Breast epithelium (tissue), 4 donors: Measurements from ENCODE around the gene TNRC18. TPM values are rescaled to one million over a fixed set of nuclear protein-coding genes. Genes with fewer than 3 reads are reported as not detected.

ENCODE experiments used
- DNase-seq, 2 donors: peaks; one replicate each; pipeline ENCODE4 v3.0.0-alpha.2; 2019; ENCODE audit warnings: low spot score in 2 of 2
- H3K27ac ChIP-seq, 2 donors: fragments of 200-600 bp; sonication (generic) in 1 of 2; one replicate each; pipeline ENCODE4 v1.5.1; 2016 to 2019; ENCODE audit warnings: mild to moderate bottlenecking in 1 of 2
- H3K27me3 ChIP-seq, 2 donors: fragments of 200-600 bp; sonication (generic) in 1 of 2; one replicate each; pipeline versions ENCODE4 v1.5.1 to v1.6.0; 2017 to 2019; ENCODE audit warnings: control low read depth in 1 of 2, mild to moderate bottlenecking in 1 of 2
- H3K36me3 ChIP-seq: fragments of 200-600 bp; one replicate; pipeline ENCODE4 v1.5.1; 2019
- H3K4me1 ChIP-seq, 2 donors: fragments of 200-600 bp; sonication (generic); one replicate each; pipeline ENCODE4 v1.5.1; 2016 to 2019; ENCODE audit warnings: control low read depth in 1 of 2
- H3K4me3 ChIP-seq, 3 donors: fragments of 200-600 bp; sonication (generic); 1 replicate in 2 of 3; 2 replicates in 1 of 3; pipeline ENCODE4 v1.5.1; 2016 to 2019; ENCODE audit warnings: mild to moderate bottlenecking in 3 of 3, moderate library complexity in 2 of 3
- H3K9me3 ChIP-seq, 2 donors: fragments of 200-600 bp; sonication (generic) in 1 of 2; one replicate each; pipeline ENCODE4 v1.5.1; 2016 to 2019; ENCODE audit warnings: control low read depth in 1 of 2
- CTCF ChIP-seq, 3 donors: fragments of 450-650 bp; IDR thresholded peaks; one replicate each; pipeline ENCODE4 v1.5.1; 2016 to 2017; ENCODE audit warnings: antibody characterized with exemption in 3 of 3, mild to moderate bottlenecking in 3 of 3, moderate library complexity in 3 of 3
- POLR2A ChIP-seq: fragments of 450-650 bp; IDR thresholded peaks from one replicate; pipeline ENCODE4 v1.6.1; 2016; ENCODE audit warnings: antibody characterized with exemption, mild to moderate bottlenecking, moderate library complexity
- POLR2AphosphoS5 ChIP-seq, 3 donors: sonication (generic); formaldehyde crosslinking; IDR thresholded peaks; one replicate each; pipeline ENCODE4 v1.6.1; 2017; ENCODE audit warnings: antibody characterized with exemption in 3 of 3
- intact Hi-C: fragments of 100-400 bp; cut with DNase I; formaldehyde crosslinking; loops from one replicate; pipeline ENCODE4 v1.15.1; 2023; ENCODE audit warnings: low total_unique reads
- total RNA-seq, 3 donors: library from RNA; depleted of rRNA; stranded (reverse); fragments of >200 nt; gene quantifications; one replicate each; pipeline ENCODE4 v1.1.0, GENCODE V29; 2016

The TNRC18 gene
- total RNA-seq, 3 donors from 2014 or later: 32.2 to 72.4 (median 36.9) TPM

GRCh38 chr7:5357951-5358350, 65.7 kb downstream of the TNRC18 start:
- H3K36me3 ChIP-seq: peaks cover 14% of the 10 kb centered on the region
- TF ChIP-seq POLR2A (no peak), CTCF (IDR thresholded peaks at IDR 0.05) (no peak), POLR2AphosphoS5 (IDR thresholded peaks at IDR 0.05) (peak in 1 of 3 donors; percentile 36)
- peaks cover 7 to 21% of the 10 kb centered on the region in 2 donors for H3K4me1 ChIP-seq
- H3K4me3 ChIP-seq: no peak overlapping the region
- DNase-seq: peak in 1 of 2 donors; percentile 39
- H3K9me3 ChIP-seq: no peaks in the 10 kb centered on the region
- no peaks in the 10 kb centered on the region for H3K27me3 ChIP-seq
- intact Hi-C loops: no loop called here
- peak overlapping the region; percentile 43 to 48 for H3K27ac ChIP-seq

- intact Hi-C loops: no loop called here
- DNase-seq: no peak
- Histone ChIP-seq H3K27ac (peak overlapping the region in 1 of 2 donors; percentile 7), H3K4me3 (no peak overlapping the region), H3K9me3 (no peaks in the 10 kb centered on the region), H3K4me1 (peaks cover 7 to 21% of the 10 kb centered on the region in 2 donors), H3K36me3 (peaks cover 10% of the 10 kb centered on the region), H3K27me3 (no peaks in the 10 kb centered on the region)
- TF ChIP-seq POLR2AphosphoS5 (IDR thresholded peaks at IDR 0.05): no peak
- no peak for TF ChIP-seq POLR2A
- TF ChIP-seq CTCF (IDR thresholded peaks at IDR 0.05): no peak
These were observed 66.9 kb downstream of the TNRC18 start for GRCh38 chr7:5356751-5357119.

GRCh38 chr7:5354460-5355232, 69.0 kb downstream of the TNRC18 start:
- Histone ChIP-seq H3K4me1 (peaks cover 7 to 21% of the 10 kb centered on the region in 2 donors), H3K27ac (peak overlapping the region; percentile 56 to 60), H3K9me3 (no peaks in the 10 kb centered on the region), H3K4me3 (peak overlapping the region in 1 of 3 donors; percentile 17), H3K36me3 (no peaks in the 10 kb centered on the region), H3K27me3 (no peaks in the 10 kb centered on the region)
- intact Hi-C loops: no loop called here
- TF ChIP-seq POLR2AphosphoS5 (IDR thresholded peaks at IDR 0.05): peak in 1 of 3 donors; percentile 34
- TF ChIP-seq CTCF (IDR thresholded peaks at IDR 0.05): no peak
- TF ChIP-seq POLR2A: no peak
- DNase-seq: peak; percentile 84 to 93

- intact Hi-C loops: no loop called here
- Histone ChIP-seq H3K4me3 (no peak overlapping the region), H3K36me3 (no peaks in the 10 kb centered on the region), H3K4me1 (peaks cover 7 to 16% of the 10 kb centered on the region in 2 donors), H3K27me3 (no peaks in the 10 kb centered on the region), H3K9me3 (no peaks in the 10 kb centered on the region), H3K27ac (peak overlapping the region in 1 of 2 donors; percentile 15)
- TF ChIP-seq POLR2AphosphoS5 (IDR thresholded peaks at IDR 0.05): no peak
- TF ChIP-seq CTCF (IDR thresholded peaks at IDR 0.05): no peak
- TF ChIP-seq POLR2A: no peak
- DNase-seq: no peak
These were observed 71.1 kb downstream of the TNRC18 start for GRCh38 chr7:5352440-5353010.
